H1 (cell line): Measurements from ENCODE around the gene ALOX15B. TPM values are rescaled to one million over a fixed set of nuclear protein-coding genes. Genes with fewer than 3 reads are reported as not detected.

Source experiments
- EP300 ChIP-seq, 2 experiments: IDR thresholded peaks; 1 replicate in 1 of 2; 2 replicates in 1 of 2; pipeline ENCODE4 v1.6.1; 2011 to 2012; ENCODE audit warnings: low read depth in 2 of 2, low read length in 2 of 2, mild to moderate bottlenecking in 2 of 2, borderline replicate concordance in 1 of 2, inconsistent platforms in 1 of 2, moderate library complexity in 1 of 2
- EZH2 ChIP-seq: fragments of 200-600 bp; sonication (generic); IDR thresholded peaks from 2 replicates; pipeline ENCODE4 v1.7.1; 2012; ENCODE audit warnings: low read depth, mild to moderate bottlenecking, moderate library complexity, low read length, inconsistent platforms; ENCODE audit not compliant: severe bottlenecking
- PHF8 ChIP-seq: fragments of 200-600 bp; sonication (generic); conservative IDR thresholded peaks from 2 replicates; pipeline ENCODE4 v1.7.1; 2012; ENCODE audit warnings: low read depth, mild to moderate bottlenecking, inconsistent platforms, low read length, moderate library complexity
- POLR2AphosphoS5 ChIP-seq: IDR thresholded peaks from 2 replicates; pipeline ENCODE4 v1.6.1; 2011; ENCODE audit warnings: low read depth, low read length
- SIX5 ChIP-seq: IDR thresholded peaks from 2 replicates; pipeline ENCODE4 v1.6.1; 2011; ENCODE audit warnings: mild to moderate bottlenecking, low read depth, low read length
- polyA plus RNA-seq, 7 experiments: library from polyadenylated mRNA; depleted of rRNA in 3 of 7; stranded (reverse) in 5 of 7; unstranded in 2 of 7; fragments of >200 nt in 5 of 7; fragments of 200-250 nt in 2 of 7; gene quantifications; 1 replicate in 5 of 7; 2 replicates in 1 of 7; 4 replicates in 1 of 7; pipeline versions ENCODE4 v1.2.1 to v1.2.3, GENCODE V29; 2011 to 2013; ENCODE audit warnings: missing spikeins in 2 of 7, mixed read lengths in 2 of 7
- total RNA-seq: library from RNA; stranded (reverse); fragmentation: NEBNext Ultra II Directional; extraction: Animal tissue kit (Norgen Biotek cat#: 25700); gene quantifications from 2 replicates; pipeline ENCODE4 v1.2.1, GENCODE V29; 2021

The ALOX15B gene
- total and polyA plus RNA-seq, 2 of the 8 experiments (the other 6 are each of a cell fraction or from before 2014, with no cell fraction given): 0.63 to 0.91 TPM

GRCh38 chr17:8019166-8019565 is 19.7 kb upstream of the ALOX15B start (continued):
- no peak for TF ChIP-seq POLR2AphosphoS5
- no peak for TF ChIP-seq SIX5
- TF ChIP-seq EP300 (IDR thresholded peaks at IDR 0.05; ENCODE audit: borderline replicate concordance in 1 of 2, low read depth in 2 of 2, low read length in 2 of 2): no peak
- no peak for TF ChIP-seq PHF8
- TF ChIP-seq EZH2: no peak
